ENCODE measurements around the gene CCR6.

- TF ChIP-seq, protein P1, sequence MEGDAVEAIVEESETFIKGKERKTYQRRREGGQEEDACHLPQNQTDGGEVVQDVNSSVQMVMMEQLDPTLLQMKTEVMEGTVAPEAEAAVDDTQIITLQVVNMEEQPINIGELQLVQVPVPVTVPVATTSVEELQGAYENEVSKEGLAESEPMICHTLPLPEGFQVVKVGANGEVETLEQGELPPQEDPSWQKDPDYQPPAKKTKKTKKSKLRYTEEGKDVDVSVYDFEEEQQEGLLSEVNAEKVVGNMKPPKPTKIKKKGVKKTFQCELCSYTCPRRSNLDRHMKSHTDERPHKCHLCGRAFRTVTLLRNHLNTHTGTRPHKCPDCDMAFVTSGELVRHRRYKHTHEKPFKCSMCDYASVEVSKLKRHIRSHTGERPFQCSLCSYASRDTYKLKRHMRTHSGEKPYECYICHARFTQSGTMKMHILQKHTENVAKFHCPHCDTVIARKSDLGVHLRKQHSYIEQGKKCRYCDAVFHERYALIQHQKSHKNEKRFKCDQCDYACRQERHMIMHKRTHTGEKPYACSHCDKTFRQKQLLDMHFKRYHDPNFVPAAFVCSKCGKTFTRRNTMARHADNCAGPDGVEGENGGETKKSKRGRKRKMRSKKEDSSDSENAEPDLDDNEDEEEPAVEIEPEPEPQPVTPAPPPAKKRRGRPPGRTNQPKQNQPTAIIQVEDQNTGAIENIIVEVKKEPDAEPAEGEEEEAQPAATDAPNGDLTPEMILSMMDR (IDR thresholded peaks at IDR 0.05 in 2 of 3, conservative IDR thresholded peaks at IDR 0.05 in 1 of 3; ENCODE audit: control insufficient read depth in 2 of 3, extremely low read depth in 1 of 3, insufficient read depth in 1 of 3, low read depth in 3 of 3, low read length in 3 of 3) = peak; percentile 18 to 58 (median 56); a peak in 5 of 6 replicates
- TF ChIP-seq SUZ12 (IDR thresholded peaks at IDR 0.05; ENCODE audit: unreplicated experiment) (no peak), RFX5 (IDR thresholded peaks at IDR 0.05; ENCODE audit: low read depth, low read length) (no peak), MTA2 (IDR thresholded peaks at IDR 0.05; ENCODE audit: low read depth) (no peak), GABPA (IDR thresholded peaks at IDR 0.05; ENCODE audit: low read depth) (no peak), FOS (IDR thresholded peaks at IDR 0.05; ENCODE audit: borderline replicate concordance, extremely low read depth, insufficient read length) (no peak), SPI1 (IDR thresholded peaks at IDR 0.05; ENCODE audit: borderline replicate concordance, insufficient read depth, low read depth, low read length) (0 out of 2 replicates have a peak, but pooled peaks have one; percentile 30), FOXK2 (IDR thresholded peaks at IDR 0.05) (no peak), EZH2 (IDR thresholded peaks at IDR 0.05; ENCODE audit: borderline replicate concordance, control insufficient read depth, low read depth, low read length) (no peak), FOXM1 (IDR thresholded peaks at IDR 0.05; ENCODE audit: low read depth, low read length) (peak; percentile 11; the same call in 1 of the 2 replicates), SREBF1 (IDR thresholded peaks at IDR 0.05; ENCODE audit: low read length) (no peak)
Observed at GRCh38 chr6:167119670-167120582, 3.0 kb upstream of the CCR6 start.

Measured in GM12878 (cell line).